GM18508 (cell line): Measurements from ENCODE around the gene NPIPA8.
"Not testable (repeated sequence)": the region's sequence is repeated elsewhere in the genome, so short reads cannot be mapped to it uniquely, and the experiment has no call there.

Experiments
- ATAC-seq: cut with Tn5 transposase; IDR thresholded peaks from one replicate; pipeline ENCODE4 v1.9.1; 2021; ENCODE audit warnings: moderate number of reproducible peaks; ENCODE audit not compliant: insufficient read depth, unreplicated experiment

NPIPA8 gene

DNA sequence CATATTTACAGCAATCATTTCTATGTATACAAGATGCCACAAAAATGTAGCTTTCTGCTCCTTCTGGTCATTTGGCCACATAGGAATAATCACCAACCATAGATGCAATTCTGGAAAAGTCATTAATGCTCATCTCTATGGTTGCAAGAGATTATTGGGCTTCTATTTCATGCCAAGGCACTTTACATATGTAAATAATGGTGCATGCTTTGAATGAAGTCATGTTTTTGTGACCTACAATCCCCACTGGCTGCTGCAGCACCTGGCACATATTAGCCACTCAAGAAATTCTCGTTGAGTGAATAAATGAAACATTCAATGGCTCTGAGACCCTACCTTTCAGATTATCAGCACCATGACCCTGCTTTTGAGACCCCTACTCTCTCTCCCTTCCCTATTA lies 50.2 kb downstream of the NPIPA8 start:
- not testable (repeated sequence) for ATAC-seq

- not testable (repeated sequence) for ATAC-seq
Measured at GRCh38 chr16:18280319-18280718, 56.2 kb downstream of the NPIPA8 start.

GRCh38 chr16:18276756-18277155 lies 59.8 kb downstream of the NPIPA8 start:
- not testable (repeated sequence) for ATAC-seq

DNA sequence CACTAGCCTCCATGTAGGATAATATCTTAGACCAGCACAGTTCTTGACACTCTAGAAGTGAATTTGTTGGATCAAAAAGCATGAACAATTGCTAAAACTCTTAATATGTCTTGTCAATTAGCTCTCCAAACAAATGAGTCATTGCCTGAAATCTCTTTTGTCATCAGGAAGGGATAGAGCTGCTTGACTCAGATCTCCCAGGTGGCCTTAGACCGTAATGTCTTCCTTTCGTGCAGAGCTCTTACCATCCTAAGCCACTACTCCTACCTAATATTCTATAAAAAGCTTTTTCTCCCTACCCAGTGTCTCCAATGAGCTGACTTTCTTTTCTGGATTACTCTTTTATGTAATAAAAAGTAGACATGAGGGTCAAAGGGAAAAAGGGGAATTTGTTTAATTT lies 66.4 kb downstream of the NPIPA8 start:
- ATAC-seq = not testable (repeated sequence)
